Endodermal cell (in vitro differentiated cells): ENCODE results near the gene HTR2A. TPM values are rescaled to one million over a fixed set of nuclear protein-coding genes. Genes with fewer than 3 reads are reported as not detected.

ENCODE experiments used
- DNase-seq: peaks from one replicate; pipeline ENCODE4 v3.0.0-alpha.2; 2017
- H3K27ac ChIP-seq: 2 replicates; pipeline ENCODE4 v1.5.1; 2013; ENCODE audit warnings: mild to moderate bottlenecking, low read depth, low read length, moderate library complexity
- H3K27me3 ChIP-seq: 2 replicates; pipeline ENCODE4 v1.6.1; 2013; ENCODE audit warnings: mild to moderate bottlenecking, low read length, moderate library complexity; ENCODE audit not compliant: insufficient read depth, control insufficient read depth, poor library complexity, severe bottlenecking
- H3K36me3 ChIP-seq: 2 replicates; pipeline ENCODE4 v1.7.0; 2013; ENCODE audit warnings: mild to moderate bottlenecking, low read length, moderate library complexity; ENCODE audit not compliant: control insufficient read depth, insufficient read depth
- H3K4me1 ChIP-seq: one replicate; pipeline ENCODE4 v1.7.0; 2013; ENCODE audit warnings: low read length; ENCODE audit not compliant: control insufficient read depth, insufficient read depth
- H3K4me3 ChIP-seq: 2 replicates; pipeline ENCODE4 v1.5.1; 2013; ENCODE audit warnings: mild to moderate bottlenecking, low read length, moderate library complexity
- H3K9ac ChIP-seq: 2 replicates; pipeline ENCODE4 v1.6.1; 2013; ENCODE audit warnings: mild to moderate bottlenecking, low read length, moderate library complexity; ENCODE audit not compliant: poor library complexity, severe bottlenecking; ENCODE audit errors: extremely low read depth
- H3K9me3 ChIP-seq: 2 replicates; pipeline ENCODE4 v1.6.1; 2013; ENCODE audit warnings: mild to moderate bottlenecking, low read length, moderate library complexity; ENCODE audit not compliant: control insufficient read depth
- H3K27ac Mint-ChIP-seq: 2 replicates; pipeline ENCODE4 v1.8.0; 2020; ENCODE audit warnings: mixed read lengths
- H3K27me3 Mint-ChIP-seq: 2 replicates; pipeline ENCODE4 v1.8.0; 2021; ENCODE audit warnings: mild to moderate bottlenecking, mixed read lengths; ENCODE audit not compliant: insufficient read depth
- H3K36me3 Mint-ChIP-seq: 2 replicates; pipeline ENCODE4 v1.8.0; 2020; ENCODE audit warnings: low read depth, mixed read lengths
- H3K4me1 Mint-ChIP-seq: 2 replicates; pipeline ENCODE4 v1.8.0; 2020; ENCODE audit warnings: mixed read lengths
- H3K4me3 Mint-ChIP-seq: 2 replicates; pipeline ENCODE4 v1.8.0; 2020; ENCODE audit warnings: mild to moderate bottlenecking, moderate library complexity, mixed read lengths
- H3K9me3 Mint-ChIP-seq: 2 replicates; pipeline ENCODE4 v1.8.0; 2020; ENCODE audit warnings: mild to moderate bottlenecking, mixed read lengths
- CTCF ChIP-seq: fragments of 200-600 bp; sonication (generic); conservative IDR thresholded peaks from 2 replicates; pipeline ENCODE4 v1.5.0; 2021; ENCODE audit warnings: antibody characterized with exemption, mild to moderate bottlenecking
- WGBS, 2 experiments: methylation state at CpG; one replicate each; pipeline versions ENCODE4 v1.1.5 to v1.1.7; 2013; ENCODE audit warnings: missing lambda C conversion rate in 2 of 2, mixed read lengths in 1 of 2; ENCODE audit not compliant: insufficient coverage in 1 of 2, insufficient read length in 1 of 2; 5-methylcytosine and 5-hydroxymethylcytosine counted together
- total RNA-seq, 2 donors: library from RNA; stranded (reverse); fragmentation: NEBNext Ultra II Directional in 1 of 2; extraction: Animal tissue kit (Norgen Biotek cat#: 25700) in 1 of 2; gene quantifications; 2 replicates in 1 of 2; 3 replicates in 1 of 2; pipeline ENCODE4 v1.2.1, GENCODE V29; 2021

The HTR2A gene
- total RNA-seq, 2 donors from 2014 or later = not detected

GRCh38 chr13:46901721-46902120 is 4.9 kb upstream of the HTR2A start:
- Mint-ChIP-seq H3K36me3 (no peaks in the 10 kb centered on the region), H3K4me3 (no peak overlapping the region), H3K27me3 (no peaks in the 10 kb centered on the region), H3K4me1 (no peaks in the 10 kb centered on the region), H3K9me3 (no peaks in the 10 kb centered on the region), H3K27ac (no peak overlapping the region)
- no peak for TF ChIP-seq CTCF
- Histone ChIP-seq H3K9ac (no peak overlapping the region), H3K27me3 (no peaks in the 10 kb centered on the region), H3K9me3 (no peaks in the 10 kb centered on the region), H3K36me3 (no peaks in the 10 kb centered on the region), H3K27ac (no peak overlapping the region), H3K4me3 (no peak overlapping the region), H3K4me1 (no peaks in the 10 kb centered on the region)
- 100% methylated on average over 1 of the region's 1 CpG; no CpG with 5 or more reads in 1 of the 2 experiments for WGBS, 2 experiments
- no peak for DNase-seq

GRCh38 chr13:46899801-46900200 is 2.9 kb upstream of the HTR2A start:
- no peak overlapping the region for H3K27ac Mint-ChIP-seq
- H3K4me3 Mint-ChIP-seq = no peak overlapping the region
- no peak for TF ChIP-seq CTCF
- no peaks in the 10 kb centered on the region for H3K4me1 Mint-ChIP-seq
- no peak overlapping the region for H3K4me3 ChIP-seq
- H3K9me3 Mint-ChIP-seq = no peaks in the 10 kb centered on the region
- H3K27ac ChIP-seq = no peak overlapping the region
- H3K9ac ChIP-seq = no peak overlapping the region
- no peaks in the 10 kb centered on the region for H3K36me3 Mint-ChIP-seq
- H3K36me3 ChIP-seq = no peaks in the 10 kb centered on the region
- H3K4me1 ChIP-seq = no peaks in the 10 kb centered on the region
- WGBS, 2 experiments = 95 to 98% methylated on average over 5 of the region's 5 CpGs
- peaks cover 4% of the 10 kb centered on the region for H3K27me3 Mint-ChIP-seq
- no peak for DNase-seq
- no peaks in the 10 kb centered on the region for H3K9me3 ChIP-seq
- H3K27me3 ChIP-seq = peaks cover 7% of the 10 kb centered on the region

- peaks cover 28% of the 10 kb centered on the region for H3K27me3 Mint-ChIP-seq
- 83 to 91% methylated on average over 8 of the region's 8 CpGs for WGBS, 2 experiments
- Histone ChIP-seq H3K36me3 (no peaks in the 10 kb centered on the region), H3K9ac (no peak overlapping the region), H3K27ac (no peak overlapping the region), H3K4me3 (no peak overlapping the region), H3K4me1 (no peaks in the 10 kb centered on the region), H3K27me3 (peaks cover 25% of the 10 kb centered on the region), H3K9me3 (no peaks in the 10 kb centered on the region)
- DNase-seq = no peak
- no peaks in the 10 kb centered on the region for H3K9me3 Mint-ChIP-seq
- H3K36me3 Mint-ChIP-seq = no peaks in the 10 kb centered on the region
- no peak for TF ChIP-seq CTCF
- peaks cover 7% of the 10 kb centered on the region for H3K4me1 Mint-ChIP-seq
- H3K27ac Mint-ChIP-seq = no peak overlapping the region
- no peak overlapping the region for H3K4me3 Mint-ChIP-seq
Measured at GRCh38 chr13:46895381-46895780, 1.5 kb downstream of the HTR2A start.
